Measurements from ENCODE around the gene SCNN1G. TPM values are rescaled to one million over a fixed set of nuclear protein-coding genes. Genes with fewer than 3 reads are reported as not detected.

The SCNN1G gene
- total and polyA plus RNA-seq, 2 of the 13 experiments (the other 11 are each of a cell fraction or from before 2014, with no cell fraction given), result not detected

- peak; percentile 88 for TF ChIP-seq ZBTB25 (CRISPR knock-in tag; IDR thresholded peaks at IDR 0.05)
- peak; percentile 57 for TF ChIP-seq NFYC (CRISPR knock-in tag; IDR thresholded peaks at IDR 0.05)
- TF ChIP-seq ZNF510 (CRISPR knock-in tag; IDR thresholded peaks at IDR 0.05; ENCODE audit: low read depth), result 0 out of 2 replicates have a peak, but pooled peaks have one; percentile 70
- TF ChIP-seq TOE1 (CRISPR knock-in tag; IDR thresholded peaks at IDR 0.05), result peak; percentile 75; the same call in 1 of the 2 replicates
- TF ChIP-seq ZFP36 (IDR thresholded peaks at IDR 0.05; ENCODE audit: borderline replicate concordance, low read depth, low read length, partially characterized antibody), result peak; percentile 93
- peak; percentile 70 for TF ChIP-seq ARID5B (CRISPR knock-in tag; IDR thresholded peaks at IDR 0.05)
- TF ChIP-seq ZBED4 (CRISPR knock-in tag; IDR thresholded peaks at IDR 0.05; ENCODE audit: borderline replicate concordance), result peak; percentile 60; the same call in 1 of the 2 replicates
- TF ChIP-seq DMAP1 (CRISPR knock-in tag; IDR thresholded peaks at IDR 0.05), result peak; percentile 59
- no peak for TF ChIP-seq RBAK (CRISPR knock-in tag; IDR thresholded peaks at IDR 0.05)
- no peak for TF ChIP-seq ZNF354B (CRISPR knock-in tag; IDR thresholded peaks at IDR 0.05)
- no peak for TF ChIP-seq NR3C1 (CRISPR knock-in tag; IDR thresholded peaks at IDR 0.05)
- TF ChIP-seq PAXIP1 (CRISPR knock-in tag; conservative IDR thresholded peaks at IDR 0.05), result no peak; the same call in 1 of the 2 replicates
- TF ChIP-seq SNAI1 (CRISPR knock-in tag; IDR thresholded peaks at IDR 0.05; ENCODE audit: borderline replicate concordance), result no peak
- TF ChIP-seq ZNF879 (CRISPR knock-in tag; IDR thresholded peaks at IDR 0.05), result no peak; the same call in 1 of the 2 replicates
- TF ChIP-seq ASH2L (IDR thresholded peaks at IDR 0.05; ENCODE audit: insufficient read length, low read depth, low read length), result peak; percentile 88
Observed at GRCh38 chr16:23149267-23149992, 33.1 kb upstream of the SCNN1G start, which contains the start of gene USP31 (continued).

Measured in HepG2 (cell line).